Measurements from ENCODE around the gene SHCBP1.

The SHCBP1 gene

GRCh38 chr16:46620266-46621005 lies 743 bp downstream of the SHCBP1 start:
- DNase-seq (ENCODE audit: extremely low read depth in 1 of 2, low read depth in 1 of 2), result no peak

- DNase-seq (ENCODE audit: extremely low read depth in 1 of 2, low read depth in 1 of 2), result no peak
Observed at GRCh38 chr16:46618516-46618915, 2.7 kb downstream of the SHCBP1 start.

- no peak for DNase-seq (ENCODE audit: extremely low read depth in 1 of 2, low read depth in 1 of 2)
Observed at GRCh38 chr16:46614006-46614405, 7.2 kb downstream of the SHCBP1 start.

- no peak for DNase-seq (ENCODE audit: extremely low read depth in 1 of 2, low read depth in 1 of 2)
Observed at GRCh38 chr16:46613352-46613751, 7.8 kb downstream of the SHCBP1 start.

DNA sequence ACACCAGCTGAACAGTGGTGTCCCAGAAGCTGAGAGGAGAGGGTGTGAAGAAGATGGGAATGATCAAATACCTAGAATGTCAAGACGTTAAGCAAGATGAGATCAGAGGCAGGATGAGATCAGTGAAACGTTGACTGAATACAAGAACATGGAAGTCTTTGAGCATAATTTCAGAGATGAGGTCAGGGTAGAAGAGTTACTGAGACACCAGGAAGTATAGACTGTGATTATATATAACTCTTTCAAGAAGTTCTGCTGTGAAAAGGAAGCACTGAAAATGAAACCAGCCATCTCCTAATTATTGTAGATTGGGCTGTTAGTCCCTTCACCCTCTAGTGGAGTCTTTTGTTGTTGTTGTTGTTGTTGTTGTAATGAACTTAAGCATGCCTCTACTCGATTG lies 9.1 kb downstream of the SHCBP1 start:
- DNase-seq (ENCODE audit: extremely low read depth in 1 of 2, low read depth in 1 of 2), result no peak

DNA sequence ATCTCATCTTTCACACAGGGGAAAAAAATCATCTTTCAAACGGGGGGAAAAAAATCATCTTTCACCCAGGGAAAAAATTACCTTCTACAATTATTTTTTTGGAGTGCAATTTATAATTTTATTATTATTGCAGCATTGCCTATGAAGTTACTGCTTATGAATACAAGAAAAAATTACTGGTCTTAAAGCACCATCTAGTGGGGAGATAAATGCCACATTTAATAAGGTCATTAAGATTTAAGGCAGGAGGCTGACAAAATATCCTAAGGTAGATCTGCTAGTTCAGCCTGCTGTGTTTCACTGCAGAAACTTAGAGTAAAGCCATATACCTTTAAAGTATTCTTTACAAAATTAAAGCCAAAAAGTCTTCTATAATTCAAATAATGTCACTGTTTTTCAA lies 13.7 kb downstream of the SHCBP1 start:
- DNase-seq (ENCODE audit: extremely low read depth in 1 of 2, low read depth in 1 of 2), result no peak

DNA sequence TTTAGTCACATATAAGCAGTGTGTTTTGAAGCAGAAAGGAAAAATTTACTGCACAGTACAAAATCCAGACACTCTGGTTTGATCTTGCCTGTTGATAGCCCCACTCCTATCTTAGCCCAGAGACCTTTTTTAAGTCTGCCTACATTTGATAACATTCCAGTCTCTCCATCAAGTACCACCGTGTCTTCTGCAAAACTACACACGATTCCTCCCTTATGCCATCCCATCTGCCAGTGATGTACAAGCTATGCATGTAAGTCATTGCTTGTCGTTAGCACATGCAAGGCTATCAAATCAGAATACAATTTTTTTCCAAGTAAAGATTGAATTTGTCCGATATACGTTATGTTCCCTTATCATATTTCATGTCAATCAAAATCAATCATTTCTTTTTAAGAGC lies 14.9 kb downstream of the SHCBP1 start:
- DNase-seq (ENCODE audit: extremely low read depth in 1 of 2, low read depth in 1 of 2), result no peak

DNA sequence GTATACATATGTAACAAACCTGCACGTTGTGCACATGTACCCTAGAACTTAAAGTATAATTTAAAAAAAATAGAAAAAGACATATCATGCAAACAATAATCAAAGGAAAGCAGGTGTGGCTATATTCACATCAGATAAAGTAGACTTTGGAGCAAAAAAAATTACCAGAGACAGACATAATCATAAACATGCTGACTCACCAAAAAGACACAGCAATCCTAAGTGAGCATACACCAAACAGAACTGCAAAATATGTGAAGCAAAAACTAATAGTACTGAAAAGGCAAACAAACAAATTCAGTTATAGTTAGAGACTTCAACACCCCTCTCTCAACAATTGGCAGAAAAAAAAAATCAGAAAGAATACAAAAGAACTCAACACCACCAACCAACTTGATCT lies 29.9 kb downstream of the SHCBP1 start:
- no peak for DNase-seq (ENCODE audit: extremely low read depth in 1 of 2, low read depth in 1 of 2)

DNA sequence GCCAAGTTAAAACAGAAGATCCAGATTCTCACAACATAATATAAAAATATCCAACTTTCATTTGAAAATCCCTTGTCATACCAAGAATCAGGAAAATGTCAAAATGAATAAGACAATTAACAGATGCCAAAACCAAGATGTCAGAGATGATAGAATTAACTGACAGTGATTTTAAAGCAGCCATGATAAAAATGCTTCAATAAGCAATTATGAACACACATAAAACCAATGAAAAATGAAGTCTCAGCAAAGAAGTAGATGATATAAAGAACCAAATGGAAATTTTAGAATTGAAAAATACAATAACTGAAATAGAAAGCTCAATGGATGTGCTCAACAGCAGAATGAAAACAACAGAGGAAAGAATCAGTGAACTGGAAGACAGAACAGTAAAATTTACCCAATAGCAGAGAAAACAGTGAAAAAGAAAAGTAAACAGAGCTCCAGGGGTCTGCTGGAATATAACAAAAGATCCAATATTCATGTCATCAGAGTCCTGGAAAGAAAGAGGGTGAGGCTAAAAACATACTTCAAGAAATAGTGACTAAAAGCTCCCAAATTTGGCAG lies 35.1 kb downstream of the SHCBP1 start:
- no peak for DNase-seq (ENCODE audit: extremely low read depth in 1 of 2, low read depth in 1 of 2)

GRCh38 chr16:46583036-46583435 lies 38.1 kb downstream of the SHCBP1 start:
- DNase-seq (ENCODE audit: extremely low read depth in 1 of 2, low read depth in 1 of 2), result no peak

DNA sequence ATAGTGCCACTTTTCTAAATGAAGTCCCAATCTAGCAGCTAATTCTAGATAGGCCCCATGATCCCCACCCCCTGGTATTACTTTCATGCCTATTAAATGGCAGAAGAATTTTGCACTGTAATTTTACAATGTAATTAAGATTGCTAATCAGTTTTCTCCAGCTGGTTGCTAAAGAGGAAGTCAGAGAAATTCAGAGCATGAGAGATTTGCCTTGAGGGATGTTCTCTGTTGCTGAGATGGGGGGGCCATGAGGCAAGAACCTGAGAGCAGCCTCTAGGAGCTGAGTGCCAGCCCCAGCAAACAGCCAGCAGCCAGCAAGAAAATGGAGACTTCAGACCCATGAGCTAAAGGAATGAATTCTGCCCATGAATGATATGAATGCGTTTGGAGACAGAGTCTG lies 38.9 kb downstream of the SHCBP1 start:
- no peak for DNase-seq (ENCODE audit: extremely low read depth in 1 of 2, low read depth in 1 of 2)

DNA sequence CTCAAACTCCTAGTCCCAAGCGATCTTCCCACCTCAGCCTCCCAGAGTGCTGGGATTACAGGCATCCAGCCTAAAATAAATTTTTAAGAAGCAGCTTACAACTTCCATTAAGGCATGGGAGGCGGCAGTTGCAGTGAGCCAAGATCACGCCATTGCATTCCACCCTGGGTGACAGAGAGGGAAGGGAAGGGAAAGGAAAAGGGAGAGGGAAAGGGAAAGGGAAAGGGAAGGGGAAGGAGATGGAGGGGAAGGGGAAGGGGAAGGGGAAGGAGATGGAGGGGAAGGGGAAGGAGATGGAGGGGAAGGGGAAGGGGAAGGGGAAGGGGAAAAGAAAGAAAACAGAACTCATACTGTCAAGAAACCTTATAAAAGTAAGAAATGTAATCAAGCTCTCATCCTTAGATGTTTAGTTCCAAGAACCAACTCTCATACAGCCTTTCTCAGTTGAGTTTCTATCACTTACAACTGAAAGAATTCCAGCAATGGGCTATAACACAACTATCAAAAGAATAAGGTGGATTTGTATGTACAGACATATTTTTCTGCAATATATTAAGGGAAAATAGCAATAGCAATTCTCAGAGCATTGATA lies 43.1 kb downstream of the SHCBP1 start:
- DNase-seq (ENCODE audit: extremely low read depth in 1 of 2, low read depth in 1 of 2), result no peak

GRCh38 chr16:46573834-46574159 lies 47.4 kb downstream of the SHCBP1 start:
- no peak for DNase-seq (ENCODE audit: extremely low read depth in 1 of 2, low read depth in 1 of 2)

DNA sequence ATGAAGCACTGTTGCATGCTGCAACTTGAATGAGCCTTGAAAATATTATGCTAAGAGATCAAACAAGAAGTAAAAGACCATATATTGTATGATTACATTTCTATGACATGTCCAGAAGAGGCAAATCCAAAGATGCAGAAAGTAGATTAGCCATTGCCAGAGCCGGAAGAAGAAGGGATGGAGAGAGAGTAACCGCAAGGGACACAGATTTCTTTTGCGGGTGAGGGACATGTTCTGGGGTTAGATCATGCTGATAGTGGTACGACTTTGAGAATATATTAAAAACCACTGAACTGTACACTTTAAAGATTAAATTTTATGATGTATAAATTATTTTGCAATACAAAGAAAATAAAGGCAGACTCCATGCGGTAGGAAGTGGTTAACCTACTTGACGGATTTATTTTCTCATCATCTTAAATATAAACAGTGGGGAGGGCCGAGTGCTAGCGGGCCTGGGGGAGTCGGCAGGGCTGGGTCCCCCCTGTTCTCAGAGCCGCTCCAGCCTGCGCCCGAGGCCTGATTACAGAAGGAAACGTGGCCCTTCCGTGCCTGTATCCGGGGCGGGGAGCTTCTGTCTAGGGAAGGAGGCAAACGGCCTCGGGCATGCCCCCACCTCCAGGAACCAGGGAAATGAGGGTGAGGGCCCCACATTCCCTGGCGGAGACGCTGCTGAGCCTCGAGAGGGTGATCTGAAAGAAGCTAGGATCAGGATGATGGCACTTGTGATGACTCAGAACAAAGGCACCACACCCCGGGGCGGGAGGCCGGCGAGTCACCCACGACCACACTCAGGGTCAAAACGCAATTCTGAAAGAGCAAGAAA lies 48.0 kb downstream of the SHCBP1 start:
- DNase-seq (ENCODE audit: extremely low read depth in 1 of 2, low read depth in 1 of 2), result no peak

DNA sequence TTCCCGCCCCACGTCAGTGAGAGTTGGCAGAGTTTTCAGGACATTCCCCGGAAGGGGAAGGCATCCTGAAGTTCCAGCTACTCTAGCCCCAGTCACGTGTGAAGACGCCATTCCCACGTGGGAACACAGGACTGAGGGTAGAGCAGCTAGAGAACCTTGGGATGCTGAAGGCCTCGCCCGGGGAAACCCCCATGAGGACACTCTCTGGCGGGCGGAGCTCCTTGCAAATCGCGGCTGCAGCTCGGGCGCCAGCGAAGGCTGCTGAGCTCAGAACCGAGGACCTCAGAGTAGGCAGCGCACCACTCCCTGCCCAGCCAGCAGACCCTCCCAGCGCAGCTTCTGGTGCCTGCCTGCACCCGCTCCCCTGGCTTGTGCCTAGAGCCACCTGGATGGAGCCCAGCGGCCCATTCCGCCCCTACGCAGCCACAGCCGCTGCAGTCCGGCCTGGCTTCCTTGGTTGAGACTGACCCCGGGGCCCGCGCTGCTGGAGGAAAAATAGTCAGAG lies 51.9 kb downstream of the SHCBP1 start:
- no peak for DNase-seq (ENCODE audit: extremely low read depth in 1 of 2, low read depth in 1 of 2)

GRCh38 chr16:46568472-46569230 lies 52.5 kb downstream of the SHCBP1 start:
- no peak for DNase-seq (ENCODE audit: extremely low read depth in 1 of 2, low read depth in 1 of 2)

DNA sequence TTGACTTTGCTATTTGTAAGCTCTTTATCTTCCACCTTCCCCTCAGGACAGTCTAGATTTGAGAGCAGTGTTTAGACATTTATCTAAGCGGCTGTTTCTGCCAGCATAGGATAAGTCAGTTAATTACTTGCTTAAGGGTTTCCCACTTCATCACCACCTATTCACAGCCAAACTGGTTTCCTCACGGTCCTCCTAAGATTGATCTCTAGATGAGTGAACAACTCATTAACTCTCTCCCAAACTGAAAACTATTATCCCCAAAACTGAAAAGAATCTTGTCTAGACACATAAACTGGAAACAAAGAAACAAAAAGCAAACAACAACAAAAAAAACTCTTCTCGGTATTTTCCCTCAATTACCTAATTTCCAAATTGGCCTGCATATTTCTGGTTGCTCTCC lies 58.2 kb downstream of the SHCBP1 start:
- no peak for DNase-seq (ENCODE audit: extremely low read depth in 1 of 2, low read depth in 1 of 2)

GRCh38 chr16:46558018-46558417 lies 63.2 kb downstream of the SHCBP1 start:
- DNase-seq (ENCODE audit: extremely low read depth in 1 of 2, low read depth in 1 of 2), result no peak

- DNase-seq (ENCODE audit: extremely low read depth in 1 of 2, low read depth in 1 of 2), result no peak
Observed at GRCh38 chr16:46555951-46556350, 65.2 kb downstream of the SHCBP1 start.

- peak in 1 of 2 donors; percentile 21 for DNase-seq (ENCODE audit: extremely low read depth in 1 of 2, low read depth in 1 of 2)
Observed at GRCh38 chr16:46554435-46554834, 66.7 kb downstream of the SHCBP1 start.

DNA sequence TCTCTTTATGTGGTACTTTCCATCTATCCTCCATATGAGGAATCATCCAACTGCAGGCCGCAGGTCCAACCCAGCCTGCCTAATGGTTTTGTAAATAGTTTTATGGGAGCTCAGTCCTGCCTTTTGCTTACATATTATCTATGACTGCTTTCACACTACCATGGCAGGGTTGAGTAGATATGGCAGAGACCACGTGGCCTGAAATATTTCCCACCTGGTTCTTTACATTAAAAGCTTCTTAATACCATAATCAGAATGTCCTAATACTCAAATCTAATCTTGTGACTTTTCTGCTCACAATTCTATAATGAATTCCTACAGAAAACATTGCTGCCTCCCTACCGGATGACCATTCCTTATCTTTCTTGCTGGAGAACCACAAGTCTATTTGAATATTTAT lies 71.7 kb downstream of the SHCBP1 start:
- no peak for DNase-seq (ENCODE audit: extremely low read depth in 1 of 2, low read depth in 1 of 2)

Measured in activated CD8-positive, alpha-beta memory T cell treated with anti-CD3 and anti-CD28 coated beads for 1 hour (primary cell).